NOMO-1 (cell line): ENCODE results near the gene PDIA5.

ENCODE experiments used
- DNase-seq, 2 experiments: peaks; one replicate each; lab custom pipeline; 2025; ENCODE audit not compliant: unreplicated experiment in 2 of 2; lab: John Stamatoyannopoulos, UW

Gene PDIA5

GRCh38 chr3:123158899-123159390 lies 92.1 kb downstream of the PDIA5 start:
- no peak for DNase-seq

GRCh38 chr3:123159926-123160635 lies 93.3 kb downstream of the PDIA5 start:
- no peak for DNase-seq

- DNase-seq, result no peak
Observed at GRCh38 chr3:123161167-123161566, 94.3 kb downstream of the PDIA5 start.

DNA sequence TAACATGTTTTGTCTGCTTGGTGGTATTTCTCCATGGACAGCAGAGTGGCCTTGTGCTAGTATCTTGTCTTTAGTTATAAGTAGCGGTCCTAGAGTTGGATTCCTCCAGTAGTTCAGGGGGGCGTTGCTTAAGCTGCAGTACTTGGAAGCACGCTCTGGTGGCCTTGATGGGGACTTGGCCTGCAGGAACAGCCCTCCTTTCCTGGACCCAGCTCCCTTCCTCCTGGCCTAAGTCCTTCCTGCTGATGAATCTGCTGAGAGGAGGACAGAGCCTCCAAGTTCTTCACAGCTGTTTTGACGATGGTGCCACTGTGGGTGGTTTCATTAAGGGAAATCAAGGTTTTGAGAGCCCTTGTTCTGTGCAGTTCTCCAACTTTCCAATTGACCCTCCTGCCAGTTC lies 96.3 kb downstream of the PDIA5 start:
- DNase-seq, result no peak

DNA sequence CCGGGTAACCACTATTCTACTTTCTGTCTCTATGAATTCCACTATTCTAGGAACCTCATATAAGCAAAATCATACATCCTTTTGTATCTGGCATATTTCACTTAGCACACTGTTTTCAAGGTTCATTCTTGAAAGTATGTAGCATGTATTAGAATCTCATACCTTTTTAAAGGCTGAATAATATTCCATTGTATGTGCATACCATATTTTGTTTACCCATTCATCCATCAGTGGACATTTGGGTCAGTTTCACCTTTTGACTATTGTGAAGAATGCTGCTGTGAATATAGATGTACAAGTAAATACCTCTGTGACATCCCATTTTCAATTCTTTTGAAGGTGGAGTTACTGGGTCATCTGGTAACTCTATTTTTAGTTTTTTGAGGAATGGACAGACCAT lies 98.3 kb downstream of the PDIA5 start:
- DNase-seq, result no peak

- DNase-seq, result no peak
Observed at GRCh38 chr3:123167686-123168085, 100.9 kb downstream of the PDIA5 start.

- no peak for DNase-seq
Observed at GRCh38 chr3:123168122-123168521, 101.3 kb downstream of the PDIA5 start.

GRCh38 chr3:123168605-123169004 lies 101.8 kb downstream of the PDIA5 start:
- no peak for DNase-seq

GRCh38 chr3:123169492-123169929 lies 102.7 kb downstream of the PDIA5 start:
- no peak for DNase-seq

GRCh38 chr3:123169930-123170329 lies 103.1 kb downstream of the PDIA5 start:
- no peak for DNase-seq

DNA sequence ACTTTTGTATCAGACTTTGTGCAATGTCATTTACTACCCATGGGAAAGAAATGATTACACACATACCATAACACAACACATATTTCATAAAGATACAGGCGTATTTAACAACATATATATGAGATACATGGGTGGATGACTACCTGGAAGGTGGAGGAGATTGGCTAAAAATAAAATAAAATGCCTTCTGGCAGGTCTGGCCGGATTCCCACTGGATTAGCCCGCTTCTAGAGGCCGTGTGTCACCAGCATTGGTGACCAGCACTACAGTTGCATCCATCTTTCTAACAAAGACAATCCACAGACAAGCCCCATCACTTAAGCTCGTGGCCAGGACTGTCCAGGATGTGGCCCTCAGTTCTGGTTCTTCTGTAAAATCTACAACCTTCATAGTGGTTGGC lies 114.0 kb downstream of the PDIA5 start:
- no peak for DNase-seq

DNA sequence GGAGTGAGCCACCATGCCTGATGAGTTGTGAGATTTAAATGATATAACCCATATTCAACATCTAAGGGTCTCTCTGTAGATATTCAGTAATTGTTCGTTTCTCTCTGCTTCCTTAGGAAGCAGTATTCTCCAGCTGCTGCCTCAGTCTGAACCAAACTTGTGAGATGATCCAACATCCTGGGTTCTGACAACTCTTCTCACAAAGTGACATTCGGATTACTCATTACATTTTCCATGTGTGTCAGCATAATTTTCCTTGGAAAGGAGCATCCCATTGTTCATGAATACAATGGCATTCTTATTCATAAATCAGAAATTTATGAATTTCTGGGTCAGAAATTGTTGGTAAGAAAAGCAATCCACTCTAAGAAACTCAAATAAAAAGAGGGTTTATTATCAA lies 119.9 kb downstream of the PDIA5 start:
- no peak for DNase-seq

DNA sequence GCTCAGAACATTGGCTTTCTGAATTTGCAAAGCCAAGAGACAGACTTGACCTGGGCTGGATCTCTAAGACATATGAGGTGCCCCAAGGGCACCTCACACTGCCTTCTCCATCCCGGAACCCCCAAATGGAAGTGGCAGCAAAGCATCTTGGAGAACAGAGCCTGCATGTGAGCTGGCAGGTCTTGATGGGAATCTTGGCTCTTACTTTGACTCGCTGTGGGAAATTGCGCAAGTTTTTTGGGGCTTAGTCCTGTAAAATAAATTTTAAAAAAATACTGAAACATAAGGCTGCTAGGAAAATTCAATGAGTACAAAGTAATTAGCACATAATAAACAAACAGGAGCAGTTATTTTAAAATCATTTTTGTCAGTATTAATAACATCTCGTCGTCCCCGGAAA lies 121.2 kb downstream of the PDIA5 start:
- DNase-seq, result no peak

GRCh38 chr3:123193448-123194101 lies 126.8 kb downstream of the PDIA5 start:
- no peak for DNase-seq

GRCh38 chr3:123194552-123194951 lies 127.7 kb downstream of the PDIA5 start:
- DNase-seq, result no peak

DNA sequence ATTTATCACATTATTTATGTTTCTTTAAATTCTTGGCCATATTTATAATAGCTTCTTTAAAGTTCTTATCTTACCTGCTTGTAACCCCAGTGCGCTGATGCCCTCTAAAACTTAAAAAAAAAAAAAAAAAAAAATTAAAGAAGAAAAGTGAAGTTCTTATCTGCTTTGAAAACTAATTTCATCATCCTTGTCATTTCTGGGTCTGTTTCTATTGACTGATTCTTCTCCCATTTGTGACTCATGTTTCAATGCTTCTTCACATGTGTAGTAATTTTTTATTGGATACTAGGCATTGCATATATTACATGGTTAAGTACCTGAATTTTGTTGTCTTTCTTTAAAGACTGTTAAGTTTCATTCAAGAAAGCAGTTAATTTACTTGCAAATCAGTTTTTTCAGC lies 131.5 kb downstream of the PDIA5 start:
- no peak for DNase-seq

GRCh38 chr3:123201223-123201556 lies 134.4 kb downstream of the PDIA5 start:
- DNase-seq, result no peak

DNA sequence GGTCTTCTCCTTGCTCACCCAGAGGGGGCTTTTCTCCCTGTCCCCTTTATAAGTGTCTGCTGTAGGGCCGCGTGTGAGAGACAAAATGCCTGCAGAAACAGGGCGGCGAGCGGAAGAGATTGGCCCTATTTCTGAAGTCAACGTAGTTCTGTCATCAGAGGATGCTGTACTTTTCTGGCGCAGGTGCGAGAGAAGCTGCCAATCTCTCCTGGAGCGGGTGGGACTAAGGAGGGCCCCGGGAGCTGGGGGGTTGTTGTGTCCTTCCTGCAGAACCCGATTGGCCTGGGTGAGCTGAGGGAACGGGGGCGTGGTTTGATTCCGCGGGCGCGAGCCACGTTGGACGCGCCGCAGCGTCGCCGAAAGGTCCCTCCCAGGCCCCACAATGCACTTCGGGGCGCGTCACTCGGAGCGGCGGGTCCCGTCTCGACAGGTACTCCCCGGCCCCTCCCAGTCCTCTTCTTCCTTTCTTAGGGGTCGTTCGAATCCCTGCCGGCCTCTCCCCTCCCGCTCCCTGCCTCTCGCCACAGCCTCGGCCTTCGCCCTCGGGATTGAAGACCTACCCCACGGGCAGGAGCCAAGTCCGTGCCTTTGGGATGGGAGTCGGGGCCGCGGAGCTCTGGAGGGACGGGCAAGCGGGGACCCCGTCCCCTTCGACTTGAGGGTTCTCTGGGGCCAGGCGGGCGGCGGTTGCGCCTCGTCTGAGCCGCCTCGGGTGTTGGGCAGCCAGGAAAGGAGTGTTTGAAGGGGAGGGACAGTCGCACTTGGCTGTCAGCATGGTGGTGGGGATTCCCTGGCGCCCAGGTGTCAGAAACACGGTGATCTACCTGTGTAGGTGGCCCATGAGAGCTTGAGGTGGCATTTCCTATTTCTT lies 135.0 kb downstream of the PDIA5 start, which contains the start of gene SEC22A:
SEC22A (plus strand) TSS at position 387 of the 871 bp plus-strand sequence. CDS start 7,275 bp downstream, outside the sequence.
- DNase-seq, result peak; percentile 93 to 94

DNA sequence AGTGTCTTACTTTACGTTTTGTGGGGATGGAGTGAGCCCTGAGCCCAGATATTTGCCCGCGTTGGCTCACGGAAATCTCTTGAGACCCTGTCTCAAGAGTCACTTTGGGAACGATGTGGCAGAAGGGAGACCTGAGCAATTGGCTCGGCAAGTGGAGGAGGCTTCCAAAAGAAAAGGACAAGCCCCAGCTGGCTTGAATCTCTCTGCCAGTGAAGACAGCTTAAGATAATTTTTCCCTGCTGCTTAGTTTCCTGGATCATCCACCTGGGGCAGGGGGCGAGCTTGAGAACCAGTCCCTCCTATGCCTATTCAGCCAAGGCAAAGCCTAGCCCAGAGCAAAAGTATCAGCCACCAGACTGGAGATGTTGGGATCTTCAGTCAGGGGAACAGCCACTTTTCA lies 135.6 kb downstream of the PDIA5 start:
- no peak for DNase-seq
